Glutamatergic neuron (in vitro differentiated cells): ENCODE data around the gene TSC22D4. TPM values are rescaled to one million over a fixed set of nuclear protein-coding genes. Genes with fewer than 3 reads are reported as not detected.

Source experiments
- total RNA-seq: library from RNA; stranded (reverse); fragmentation: NEBNext Ultra II Directional; extraction: Animal tissue kit (Norgen Biotek cat#: 25700); gene quantifications from one replicate; pipeline ENCODE4 v1.2.1, GENCODE V29; 2021; ENCODE audit not compliant: unreplicated experiment

Gene TSC22D4
- total RNA-seq, 1 donor from 2014 or later, result 39.6 TPM

Other genes starting within 250 kb of the TSC22D4 start
- not detected for gene SPDYE3, start 171.5 kb downstream of the TSC22D4 start, total RNA-seq
- gene PILRB, start 121.1 kb downstream of the TSC22D4 start, total RNA-seq, result 62.6 TPM
- 12.5 TPM for gene PILRA, start 105.7 kb downstream of the TSC22D4 start, total RNA-seq
- 1.8 TPM for gene ZCWPW1, start 50.5 kb downstream of the TSC22D4 start, total RNA-seq
- gene MEPCE, start 49.4 kb downstream of the TSC22D4 start, total RNA-seq, result 18.5 TPM
- gene PPP1R35, start 42.7 kb downstream of the TSC22D4 start, total RNA-seq, result 24.1 TPM
- gene SPACDR, start 15.0 kb downstream of the TSC22D4 start, total RNA-seq, result 1.7 TPM
- 36.6 TPM for gene NYAP1, start 4.7 kb upstream of the TSC22D4 start, total RNA-seq
- gene AGFG2, start 60.0 kb upstream of the TSC22D4 start, total RNA-seq, result 5.7 TPM
- 8.0 TPM for gene SAP25, start 94.7 kb upstream of the TSC22D4 start, total RNA-seq
- 166 TPM for gene LRCH4, start 106.9 kb upstream of the TSC22D4 start, total RNA-seq
- 0.49 TPM for gene FBXO24, start 107.1 kb upstream of the TSC22D4 start, total RNA-seq
- 33.9 TPM for gene PCOLCE, start 123.1 kb upstream of the TSC22D4 start, total RNA-seq
- gene MOSPD3, start 133.3 kb upstream of the TSC22D4 start, total RNA-seq, result 37.1 TPM
- 5.1 TPM for gene TFR2, start 162.3 kb upstream of the TSC22D4 start, total RNA-seq
- 95.2 TPM for gene ACTL6B, start 177.2 kb upstream of the TSC22D4 start, total RNA-seq
- 275 TPM for gene GNB2, start 194.5 kb upstream of the TSC22D4 start, total RNA-seq
- gene GIGYF1, start 215.0 kb upstream of the TSC22D4 start, total RNA-seq, result 79.6 TPM
- 35.8 TPM for gene POP7, start 226.9 kb upstream of the TSC22D4 start, total RNA-seq
- not detected for gene EPO, start 241.3 kb upstream of the TSC22D4 start, total RNA-seq